PC-9 (cell line): ENCODE data around the gene PPP2R3A.
"Not testable (repeated sequence)": the region's sequence is repeated elsewhere in the genome, so short reads cannot be mapped to it uniquely, and the experiment has no call there.

ENCODE experiments used
- CTCF ChIP-seq: fragments of 200-600 bp; sonication (generic); conservative IDR thresholded peaks from 2 replicates; pipeline ENCODE4 v1.6.1; 2017; ENCODE audit warnings: mixed run types, antibody characterized with exemption, mild to moderate bottlenecking, moderate library complexity
- EZH2 ChIP-seq: fragments of 200-600 bp; sonication (generic); IDR thresholded peaks from 2 replicates; pipeline ENCODE4 v1.8.0; 2017; ENCODE audit warnings: antibody characterized with exemption, low read depth

GRCh38 chr3:136163607-136164006 lies 198.1 kb downstream of the PPP2R3A start:
- TF ChIP-seq CTCF, EZH2: not testable (repeated sequence)
